ENCODE results near the gene CBLB. TPM values are rescaled to one million over a fixed set of nuclear protein-coding genes. Genes with fewer than 3 reads are reported as not detected.

The CBLB gene
- total RNA-seq, 1 experiment from 2014 or later: 23.9 TPM

DNA sequence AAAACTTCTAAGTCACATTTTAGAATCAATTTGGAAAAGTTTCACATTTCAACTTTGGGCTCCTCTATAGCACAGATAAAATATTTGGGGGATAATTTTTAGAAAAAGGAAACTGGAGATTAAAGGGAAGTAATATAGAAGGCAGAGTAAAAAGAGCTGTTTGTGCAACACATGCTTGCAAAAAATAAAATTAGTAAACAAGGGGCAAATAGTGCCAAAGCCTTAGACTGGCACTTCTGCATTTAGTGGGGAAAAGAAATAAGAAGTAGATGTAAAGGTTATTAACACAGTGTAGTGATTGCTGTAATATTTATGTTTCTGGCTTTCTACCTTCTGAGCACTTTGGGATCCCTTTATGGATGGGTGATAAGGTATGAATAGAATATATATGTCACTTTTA, 246.6 kb downstream of the CBLB start:
- DNase-seq (no peak), ATAC-seq (no peak)
- ChIA-PET CTCF (no interaction called here), POLR2A (ENCODE audit: unreplicated experiment) (no interaction called here)
- intact Hi-C loops (cut with micrococcal nuclease): no loop called here
- Histone ChIP-seq H3F3A (ENCODE audit: low read length, unreplicated experiment) (no peaks in the 10 kb centered on the region), H2AFZ (ENCODE audit: low read length) (no peak overlapping the region), H3K9me3 (ENCODE audit: low read length) (no peaks in the 10 kb centered on the region), H3K9me2 (replicated peaks; ENCODE audit: low read length) (no peaks in the 10 kb centered on the region), H3K27me3 (ENCODE audit: low read length) (no peaks in the 10 kb centered on the region), H3K4me3 (ENCODE audit: low read length) (no peak overlapping the region), H3K4me2 (ENCODE audit: low read length) (no peak overlapping the region), H3K4me1 (ENCODE audit: insufficient read depth, low read length) (no peaks in the 10 kb centered on the region), H3K36me3 (ENCODE audit: low read depth, low read length) (no peaks in the 10 kb centered on the region), H3K27ac (ENCODE audit: low read length) (no peak overlapping the region), H4K20me1 (ENCODE audit: low read length) (no peaks in the 10 kb centered on the region), H3K9ac (ENCODE audit: low read length) (no peak overlapping the region), H3K79me2 (ENCODE audit: low read length) (no peaks in the 10 kb centered on the region)
- TF ChIP-seq EZH2 (IDR thresholded peaks at IDR 0.05; ENCODE audit: low read length, unreplicated experiment) (no peak), EZH2phosphoT487 (IDR thresholded peaks at IDR 0.05; ENCODE audit: borderline replicate concordance, low read length) (no peak)
- TF ChIP-seq, protein P1, sequence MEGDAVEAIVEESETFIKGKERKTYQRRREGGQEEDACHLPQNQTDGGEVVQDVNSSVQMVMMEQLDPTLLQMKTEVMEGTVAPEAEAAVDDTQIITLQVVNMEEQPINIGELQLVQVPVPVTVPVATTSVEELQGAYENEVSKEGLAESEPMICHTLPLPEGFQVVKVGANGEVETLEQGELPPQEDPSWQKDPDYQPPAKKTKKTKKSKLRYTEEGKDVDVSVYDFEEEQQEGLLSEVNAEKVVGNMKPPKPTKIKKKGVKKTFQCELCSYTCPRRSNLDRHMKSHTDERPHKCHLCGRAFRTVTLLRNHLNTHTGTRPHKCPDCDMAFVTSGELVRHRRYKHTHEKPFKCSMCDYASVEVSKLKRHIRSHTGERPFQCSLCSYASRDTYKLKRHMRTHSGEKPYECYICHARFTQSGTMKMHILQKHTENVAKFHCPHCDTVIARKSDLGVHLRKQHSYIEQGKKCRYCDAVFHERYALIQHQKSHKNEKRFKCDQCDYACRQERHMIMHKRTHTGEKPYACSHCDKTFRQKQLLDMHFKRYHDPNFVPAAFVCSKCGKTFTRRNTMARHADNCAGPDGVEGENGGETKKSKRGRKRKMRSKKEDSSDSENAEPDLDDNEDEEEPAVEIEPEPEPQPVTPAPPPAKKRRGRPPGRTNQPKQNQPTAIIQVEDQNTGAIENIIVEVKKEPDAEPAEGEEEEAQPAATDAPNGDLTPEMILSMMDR (conservative IDR thresholded peaks at IDR 0.05; ENCODE audit: low read depth, low read length): no peak
- no TSS peak for BruUV-seq (replicated peaks)

DNA sequence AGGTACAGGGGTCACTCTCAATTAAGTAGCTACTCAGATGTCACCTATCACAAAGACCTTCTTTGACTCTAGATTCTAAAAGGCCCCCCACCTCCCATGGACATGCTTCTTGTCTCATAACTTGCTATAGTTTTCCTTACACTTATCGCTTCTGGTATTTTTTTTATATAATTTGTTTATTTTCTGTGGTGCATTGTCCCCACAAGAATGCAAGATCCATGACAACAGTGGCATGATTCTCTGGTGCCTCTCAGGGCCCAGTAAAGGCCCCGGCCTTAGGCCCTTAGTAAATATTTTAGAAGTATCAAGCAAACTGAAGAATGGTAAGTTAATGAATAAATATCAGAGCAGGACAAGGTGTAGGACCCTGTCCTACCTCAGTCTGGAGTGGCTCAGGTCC, 248.6 kb downstream of the CBLB start:
- Histone ChIP-seq H3K9me2 (replicated peaks; ENCODE audit: low read length) (no peaks in the 10 kb centered on the region), H3K4me2 (ENCODE audit: low read length) (no peak overlapping the region), H3K27ac (ENCODE audit: low read length) (no peak overlapping the region), H3K27me3 (ENCODE audit: low read length) (no peaks in the 10 kb centered on the region), H3K9me3 (ENCODE audit: low read length) (no peaks in the 10 kb centered on the region), H3K4me3 (ENCODE audit: low read length) (no peak overlapping the region), H2AFZ (ENCODE audit: low read length) (no peak overlapping the region), H3K79me2 (ENCODE audit: low read length) (no peaks in the 10 kb centered on the region), H3K4me1 (ENCODE audit: insufficient read depth, low read length) (no peaks in the 10 kb centered on the region), H3F3A (ENCODE audit: low read length, unreplicated experiment) (no peaks in the 10 kb centered on the region), H3K36me3 (ENCODE audit: low read depth, low read length) (no peaks in the 10 kb centered on the region), H4K20me1 (ENCODE audit: low read length) (no peaks in the 10 kb centered on the region), H3K9ac (ENCODE audit: low read length) (no peak overlapping the region)
- no peak for TF ChIP-seq EZH2 (IDR thresholded peaks at IDR 0.05; ENCODE audit: low read length, unreplicated experiment)
- TF ChIP-seq EZH2phosphoT487 (IDR thresholded peaks at IDR 0.05; ENCODE audit: borderline replicate concordance, low read length): no peak
- TF ChIP-seq, protein P1 (conservative IDR thresholded peaks at IDR 0.05; ENCODE audit: low read depth, low read length): no peak
- BruUV-seq (replicated peaks): no TSS peak
- DNase-seq (no peak), ATAC-seq (no peak)
- intact Hi-C loops (cut with micrococcal nuclease): no loop called here
- ChIA-PET CTCF (no interaction called here), POLR2A (ENCODE audit: unreplicated experiment) (interaction anchor here (0.7 kb wide), 1 partner anchor 169 kb away, joined by 3 read pairs; no protein-coding TSS in a partner anchor)

DNA sequence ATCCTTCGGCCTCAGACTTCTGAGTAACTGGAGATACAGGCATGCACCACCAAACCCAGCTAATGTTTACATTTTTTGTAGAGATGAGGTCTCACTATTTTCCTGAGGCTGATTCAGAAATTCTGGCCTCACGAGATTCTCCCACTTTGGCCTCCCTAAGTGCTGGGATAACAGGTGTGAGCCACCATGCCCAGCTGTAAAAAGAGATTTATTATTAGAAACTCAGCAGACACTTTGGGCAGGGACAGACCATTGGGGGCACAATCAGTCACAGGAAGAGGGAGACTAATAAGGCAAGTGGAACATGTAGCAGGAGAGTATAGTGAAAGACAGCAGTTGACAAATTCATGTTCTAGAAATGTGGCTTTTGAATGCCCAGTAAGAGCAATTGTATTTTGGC, 249.2 kb downstream of the CBLB start:
- no peak overlapping the region for H2AFZ ChIP-seq (ENCODE audit: low read length)
- H3K4me3 ChIP-seq (ENCODE audit: low read length): no peak overlapping the region
- H3K9me2 ChIP-seq (replicated peaks; ENCODE audit: low read length): no peaks in the 10 kb centered on the region
- intact Hi-C loops (cut with micrococcal nuclease): no loop called here
- no peaks in the 10 kb centered on the region for H3K27me3 ChIP-seq (ENCODE audit: low read length)
- no peak for DNase-seq
- H3K9ac ChIP-seq (ENCODE audit: low read length): no peak overlapping the region
- TF ChIP-seq, protein P1 (conservative IDR thresholded peaks at IDR 0.05; ENCODE audit: low read depth, low read length): no peak
- TF ChIP-seq EZH2phosphoT487 (IDR thresholded peaks at IDR 0.05; ENCODE audit: borderline replicate concordance, low read length) (no peak), EZH2 (IDR thresholded peaks at IDR 0.05; ENCODE audit: low read length, unreplicated experiment) (no peak)
- no peaks in the 10 kb centered on the region for H4K20me1 ChIP-seq (ENCODE audit: low read length)
- H3K27ac ChIP-seq (ENCODE audit: low read length): no peak overlapping the region
- no peaks in the 10 kb centered on the region for H3K4me1 ChIP-seq (ENCODE audit: insufficient read depth, low read length)
- no peak overlapping the region for H3K4me2 ChIP-seq (ENCODE audit: low read length)
- H3K36me3 ChIP-seq (ENCODE audit: low read depth, low read length): no peaks in the 10 kb centered on the region
- CTCF ChIA-PET: no interaction called here
- H3K9me3 ChIP-seq (ENCODE audit: low read length): no peaks in the 10 kb centered on the region
- BruUV-seq (replicated peaks): no TSS peak
- no peaks in the 10 kb centered on the region for H3K79me2 ChIP-seq (ENCODE audit: low read length)
- no peak for ATAC-seq
- H3F3A ChIP-seq (ENCODE audit: low read length, unreplicated experiment): no peaks in the 10 kb centered on the region
- POLR2A ChIA-PET (ENCODE audit: unreplicated experiment): interaction anchor here (0.7 kb wide), 1 partner anchor 170 kb away, joined by 3 read pairs; no protein-coding TSS in a partner anchor

Data from PC-3 (cell line).